ENCODE measurements around the gene GPSM3. TPM values are rescaled to one million over a fixed set of nuclear protein-coding genes. Genes with fewer than 3 reads are reported as not detected.

The GPSM3 gene
- total and polyA plus RNA-seq, 2 of the 13 experiments (the other 11 are each of a cell fraction or from before 2014, with no cell fraction given): 0.18 to 6.2 TPM

- TF ChIP-seq THAP7 (CRISPR knock-in tag; IDR thresholded peaks at IDR 0.05): peak; percentile 89
- no peak for TF ChIP-seq CHCHD3 (CRISPR knock-in tag; IDR thresholded peaks at IDR 0.05)
- TF ChIP-seq TCF7 (IDR thresholded peaks at IDR 0.05; ENCODE audit: low read depth): no peak
- no peak for TF ChIP-seq SP4 (CRISPR knock-in tag; IDR thresholded peaks at IDR 0.05)
- no peak for TF ChIP-seq ZNF883 (CRISPR knock-in tag; IDR thresholded peaks at IDR 0.05; ENCODE audit: not compliant biosample characterization)
- TF ChIP-seq MAFK (conservative IDR thresholded peaks at IDR 0.05 in 1 of 2, IDR thresholded peaks at IDR 0.05 in 1 of 2; ENCODE audit: low read length in 2 of 2): no peak
- no peak for TF ChIP-seq ZBTB40 (IDR thresholded peaks at IDR 0.05)
- no peak for TF ChIP-seq ZBTB40 (CRISPR knock-in tag; IDR thresholded peaks at IDR 0.05)
- peak; percentile 43; the same call in 1 of the 2 replicates for TF ChIP-seq ZNF33B (CRISPR knock-in tag; IDR thresholded peaks at IDR 0.05)
- TF ChIP-seq ZIK1 (CRISPR knock-in tag; IDR thresholded peaks at IDR 0.05; ENCODE audit: borderline replicate concordance, low read depth): peak; percentile 41; the same call in 1 of the 2 replicates
- TF ChIP-seq RBM39 (IDR thresholded peaks at IDR 0.05; ENCODE audit: low read depth, low read length, poor library complexity, severe bottlenecking): no peak
- TF ChIP-seq ZNF3 (CRISPR knock-in tag; IDR thresholded peaks at IDR 0.05): no peak
- TF ChIP-seq ZUFSP (CRISPR knock-in tag; IDR thresholded peaks at IDR 0.05; ENCODE audit: borderline replicate concordance): no peak
- no peak for TF ChIP-seq HNRNPL (IDR thresholded peaks at IDR 0.05; ENCODE audit: low read depth, low read length)
- TF ChIP-seq ATF7 (IDR thresholded peaks at IDR 0.05): no peak
- no peak for TF ChIP-seq ATF7 (CRISPR knock-in tag; IDR thresholded peaks at IDR 0.05)
- peak; percentile 66; the same call in 1 of the 2 replicates for TF ChIP-seq TFAP4 (IDR thresholded peaks at IDR 0.05; ENCODE audit: borderline replicate concordance, low read depth)
- TF ChIP-seq PHF20 (CRISPR knock-in tag; IDR thresholded peaks at IDR 0.05): no peak
These were observed 37.8 kb downstream of the GPSM3 start (continued) for GRCh38 chr6:32154514-32155161.
